ENCODE data around the gene RGS17.

DNA sequence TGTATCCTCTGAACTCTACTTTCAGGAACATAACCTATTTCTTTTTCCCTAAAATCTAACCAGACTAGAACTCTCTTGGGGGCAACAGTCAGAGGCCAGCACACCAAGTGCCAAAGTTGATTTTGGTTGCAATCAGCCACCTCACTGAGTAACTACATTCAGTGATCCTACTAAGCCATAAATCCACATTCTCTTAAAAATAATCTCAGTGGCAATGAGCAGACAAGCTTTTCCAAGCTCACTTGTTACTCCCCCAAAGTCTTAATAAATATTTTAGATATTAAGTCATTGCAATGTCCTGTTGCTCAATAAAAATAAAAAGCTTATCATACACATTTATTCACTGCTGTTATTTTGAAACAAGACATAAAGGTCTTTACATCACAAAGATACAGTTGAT, 9.8 kb downstream of the RGS17 start:
- TF ChIP-seq, protein P1, sequence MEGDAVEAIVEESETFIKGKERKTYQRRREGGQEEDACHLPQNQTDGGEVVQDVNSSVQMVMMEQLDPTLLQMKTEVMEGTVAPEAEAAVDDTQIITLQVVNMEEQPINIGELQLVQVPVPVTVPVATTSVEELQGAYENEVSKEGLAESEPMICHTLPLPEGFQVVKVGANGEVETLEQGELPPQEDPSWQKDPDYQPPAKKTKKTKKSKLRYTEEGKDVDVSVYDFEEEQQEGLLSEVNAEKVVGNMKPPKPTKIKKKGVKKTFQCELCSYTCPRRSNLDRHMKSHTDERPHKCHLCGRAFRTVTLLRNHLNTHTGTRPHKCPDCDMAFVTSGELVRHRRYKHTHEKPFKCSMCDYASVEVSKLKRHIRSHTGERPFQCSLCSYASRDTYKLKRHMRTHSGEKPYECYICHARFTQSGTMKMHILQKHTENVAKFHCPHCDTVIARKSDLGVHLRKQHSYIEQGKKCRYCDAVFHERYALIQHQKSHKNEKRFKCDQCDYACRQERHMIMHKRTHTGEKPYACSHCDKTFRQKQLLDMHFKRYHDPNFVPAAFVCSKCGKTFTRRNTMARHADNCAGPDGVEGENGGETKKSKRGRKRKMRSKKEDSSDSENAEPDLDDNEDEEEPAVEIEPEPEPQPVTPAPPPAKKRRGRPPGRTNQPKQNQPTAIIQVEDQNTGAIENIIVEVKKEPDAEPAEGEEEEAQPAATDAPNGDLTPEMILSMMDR (IDR thresholded peaks at IDR 0.05) = no peak
- no peak for TF ChIP-seq POLR2A (IDR thresholded peaks at IDR 0.05)

Data from breast epithelium (tissue), 3 donors.